ENCODE measurements around the gene ACBD3.

- TF ChIP-seq POLR2A (IDR thresholded peaks at IDR 0.05), result no peak
- TF ChIP-seq CTCF (IDR thresholded peaks at IDR 0.05), result no peak
These were observed 52.1 kb downstream of the ACBD3 start for GRCh38 chr1:226134170-226135058.

Measured in esophagus squamous epithelium (tissue), 4 donors.